Measurements from ENCODE around the gene ZIC1.

- TF ChIP-seq, protein P1, sequence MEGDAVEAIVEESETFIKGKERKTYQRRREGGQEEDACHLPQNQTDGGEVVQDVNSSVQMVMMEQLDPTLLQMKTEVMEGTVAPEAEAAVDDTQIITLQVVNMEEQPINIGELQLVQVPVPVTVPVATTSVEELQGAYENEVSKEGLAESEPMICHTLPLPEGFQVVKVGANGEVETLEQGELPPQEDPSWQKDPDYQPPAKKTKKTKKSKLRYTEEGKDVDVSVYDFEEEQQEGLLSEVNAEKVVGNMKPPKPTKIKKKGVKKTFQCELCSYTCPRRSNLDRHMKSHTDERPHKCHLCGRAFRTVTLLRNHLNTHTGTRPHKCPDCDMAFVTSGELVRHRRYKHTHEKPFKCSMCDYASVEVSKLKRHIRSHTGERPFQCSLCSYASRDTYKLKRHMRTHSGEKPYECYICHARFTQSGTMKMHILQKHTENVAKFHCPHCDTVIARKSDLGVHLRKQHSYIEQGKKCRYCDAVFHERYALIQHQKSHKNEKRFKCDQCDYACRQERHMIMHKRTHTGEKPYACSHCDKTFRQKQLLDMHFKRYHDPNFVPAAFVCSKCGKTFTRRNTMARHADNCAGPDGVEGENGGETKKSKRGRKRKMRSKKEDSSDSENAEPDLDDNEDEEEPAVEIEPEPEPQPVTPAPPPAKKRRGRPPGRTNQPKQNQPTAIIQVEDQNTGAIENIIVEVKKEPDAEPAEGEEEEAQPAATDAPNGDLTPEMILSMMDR (conservative IDR thresholded peaks at IDR 0.05; ENCODE audit: low read length): no peak
- no peak for TF ChIP-seq EZH2phosphoT487 (IDR thresholded peaks at IDR 0.05; ENCODE audit: borderline replicate concordance, low read depth, low read length)
Measured at GRCh38 chr3:147396712-147397046, 12.5 kb upstream of the ZIC1 start.
